Endothelial cell of umbilical vein (primary cell): ENCODE results near the gene RPLP2. TPM values are rescaled to one million over a fixed set of nuclear protein-coding genes. Genes with fewer than 3 reads are reported as not detected.

Experiments used
- BruUV-seq: library from RNA; stranded (reverse); fragments of 400-500 nt; replicated peaks from 2 replicates; lab custom pipeline; 2021; lab: Mats Ljungman, UMichigan
- CTCF ChIA-PET: fragments of 300-600, 350-600 bp; sonication (Branson Sonifier 250); formaldehyde crosslinking; loops from one replicate; lab custom pipeline; 2021; ENCODE audit warnings: antibody characterized with exemption, inconsistent platforms; lab: Charles Lee
- POLR2A ChIA-PET: fragments of 300-600, 350-600 bp; sonication (Branson Sonifier 250); formaldehyde crosslinking; loops from one replicate; lab custom pipeline; 2021; ENCODE audit warnings: antibody characterized with exemption, inconsistent platforms; lab: Charles Lee
- DNase-seq: peaks from one replicate; pipeline ENCODE4 v3.0.0-alpha.2; 2011; ENCODE audit warnings: low read depth, low spot score
- FAIRE-seq: peaks from 2 replicates; lab custom pipeline; 2011; peaks lifted over from hg19 to GRCh38; lab: Jason Lieb, UNC
- H2AFZ ChIP-seq: 2 replicates; pipeline ENCODE4 v1.6.0; 2012; ENCODE audit warnings: low read depth, low read length, control low read depth, inconsistent platforms
- H3K27ac ChIP-seq: 2 replicates; pipeline ENCODE4 v1.5.1; 2011; ENCODE audit warnings: low read depth, mild to moderate bottlenecking, control low read depth, low read length, moderate library complexity; ENCODE audit not compliant: insufficient read depth
- H3K27me3 ChIP-seq, 2 experiments: 2 replicates each; pipeline versions ENCODE4 v1.6.0 to v1.6.1; 2011; ENCODE audit warnings: low read length in 2 of 2, mixed read lengths in 1 of 2; ENCODE audit not compliant: control insufficient read depth in 2 of 2, insufficient read depth in 2 of 2
- H3K36me3 ChIP-seq, 2 experiments: 2 replicates in 1 of 2; 3 replicates in 1 of 2; pipeline ENCODE4 v1.5.1; 2011; ENCODE audit warnings: low read length in 2 of 2, mild to moderate bottlenecking in 1 of 2, moderate library complexity in 1 of 2; ENCODE audit not compliant: control insufficient read depth in 2 of 2, insufficient read depth in 2 of 2; ENCODE audit errors: extremely low read depth in 1 of 2
- H3K4me1 ChIP-seq: 3 replicates; pipeline ENCODE4 v1.5.1; 2011; ENCODE audit warnings: mild to moderate bottlenecking, low read length; ENCODE audit not compliant: control insufficient read depth, insufficient read depth; ENCODE audit errors: extremely low read depth
- H3K4me2 ChIP-seq: 2 replicates; pipeline ENCODE4 v1.6.1; 2011; ENCODE audit warnings: low read length, control low read depth, mixed read lengths; ENCODE audit not compliant: insufficient read depth
- H3K4me3 ChIP-seq, 3 experiments: fragments of 200-600 bp in 1 of 3; sonication (generic), shearing (Covaris generic) in 1 of 3; replicated peaks in 1 of 3; 2 replicates each; pipeline ENCODE4 v1.5.1; 2011 to 2016; ENCODE audit warnings: control low read depth in 3 of 3, low read length in 3 of 3, mild to moderate bottlenecking in 2 of 3, inconsistent platforms in 1 of 3, low read depth in 1 of 3, moderate library complexity in 1 of 3; ENCODE audit not compliant: insufficient read depth in 1 of 3
- H3K79me2 ChIP-seq: 2 replicates; pipeline ENCODE4 v1.6.0; 2012; ENCODE audit warnings: low read length, inconsistent platforms; ENCODE audit not compliant: control insufficient read depth, insufficient read depth
- H3K9ac ChIP-seq: replicated peaks from 2 replicates; pipeline ENCODE3; 2011; ENCODE audit warnings: low read length, control low read depth; ENCODE audit not compliant: insufficient read depth; ENCODE audit errors: extremely low read depth
- H3K9me1 ChIP-seq: replicated peaks from 3 replicates; pipeline ENCODE4 v1.6.0; 2011; ENCODE audit warnings: mild to moderate bottlenecking, low read length; ENCODE audit not compliant: control insufficient read depth, insufficient read depth; ENCODE audit errors: extremely low read depth
- H3K9me3 ChIP-seq: replicated peaks from 2 replicates; pipeline ENCODE4 v1.5.1; 2012; ENCODE audit warnings: low read length, inconsistent platforms; ENCODE audit not compliant: control insufficient read depth, insufficient read depth
- H4K20me1 ChIP-seq: replicated peaks from 2 replicates; pipeline ENCODE3; 2011; ENCODE audit warnings: mild to moderate bottlenecking, low read length; ENCODE audit not compliant: control insufficient read depth, insufficient read depth; ENCODE audit errors: extremely low read depth
- CTCF ChIP-seq, 2 donors: IDR thresholded peaks; 1 replicate in 1 of 2; 2 replicates in 1 of 2; pipeline ENCODE4 v1.5.1; 2011; ENCODE audit warnings: low read length in 2 of 2, mild to moderate bottlenecking in 2 of 2, moderate library complexity in 2 of 2, control low read depth in 1 of 2, inconsistent platforms in 1 of 2, low read depth in 1 of 2; ENCODE audit not compliant: insufficient read depth in 1 of 2; ENCODE audit errors: extremely low read depth in 1 of 2
- EZH2 ChIP-seq: IDR thresholded peaks from 2 replicates; pipeline ENCODE4 v1.6.1; 2012; ENCODE audit warnings: borderline replicate concordance, low read depth, mild to moderate bottlenecking, moderate library complexity, low read length, inconsistent platforms; ENCODE audit not compliant: severe bottlenecking
- FOS ChIP-seq: IDR thresholded peaks from 2 replicates; pipeline ENCODE4 v1.6.1; 2011; ENCODE audit warnings: mild to moderate bottlenecking, low read length, moderate library complexity, borderline replicate concordance; ENCODE audit not compliant: insufficient read depth
- GATA2 ChIP-seq: IDR thresholded peaks from 2 replicates; pipeline ENCODE4 v1.7.0; 2011; ENCODE audit warnings: low read depth, mild to moderate bottlenecking, moderate library complexity, mixed read lengths, low read length; ENCODE audit not compliant: insufficient read length, insufficient read depth
- JUN ChIP-seq: IDR thresholded peaks from 2 replicates; pipeline ENCODE4 v1.6.1; 2011; ENCODE audit warnings: borderline replicate concordance, low read depth; ENCODE audit not compliant: insufficient read length, insufficient read depth
- MAX ChIP-seq: IDR thresholded peaks from 2 replicates; pipeline ENCODE4 v1.6.1; 2011; ENCODE audit not compliant: insufficient read depth, insufficient read length
- MYC ChIP-seq: IDR thresholded peaks from one replicate; pipeline ENCODE4 v1.6.1; 2011; ENCODE audit warnings: mild to moderate bottlenecking, low read depth, low read length
- POLR2A ChIP-seq: IDR thresholded peaks from 2 replicates; pipeline ENCODE4 v1.6.1; 2012; ENCODE audit warnings: low read depth, mild to moderate bottlenecking, control low read depth, low read length
- POLR2AphosphoS5 ChIP-seq: IDR thresholded peaks from 2 replicates; pipeline ENCODE4 v1.6.1; 2012; ENCODE audit warnings: low read depth, mild to moderate bottlenecking, control low read depth, low read length, moderate library complexity; ENCODE audit not compliant: insufficient read depth
- dilution Hi-C: fragments of 300-500 bp; cut with MboI; formaldehyde crosslinking; loops from one replicate; pipeline ENCODE4 v1.15.0; 2019; ENCODE audit warnings: low sequenced_read_pairs; ENCODE audit not compliant: extremely low pct_ligation_motif_present
- intact Hi-C: fragments of 100-400 bp; cut with micrococcal nuclease; formaldehyde crosslinking; loops from one replicate; pipeline ENCODE4 v1.10.0; 2022
- polyA plus RNA-seq, 4 experiments: library from polyadenylated mRNA; depleted of rRNA in 3 of 4; stranded (reverse) in 3 of 4; unstranded in 1 of 4; fragments of >200 nt; gene quantifications; 2 replicates each; pipeline versions ENCODE4 v1.2.1 to v1.2.3, GENCODE V29; 2011 to 2012; ENCODE audit warnings: missing spikeins in 1 of 4
- total RNA-seq: library from RNA; stranded (reverse); gene quantifications from 2 replicates; pipeline ENCODE4 v1.2.3, GENCODE V29; 2021

Gene RPLP2
- total and polyA plus RNA-seq, 2 donors (not counting 3 experiments of a cell fraction or from before 2014, with no cell fraction given), result 1,579 to 1,739 TPM

- no peak overlapping the region for H3K27ac ChIP-seq
- H4K20me1 ChIP-seq, result no peaks in the 10 kb centered on the region
- ChIA-PET CTCF (no interaction called here), POLR2A (no interaction called here)
- TF ChIP-seq JUN, result no peak
- TF ChIP-seq MYC, result no peak
- TF ChIP-seq GATA2, result no peak
- no peak for TF ChIP-seq CTCF (IDR thresholded peaks at IDR 0.05; ENCODE audit: extremely low read depth in 1 of 2, insufficient read depth in 1 of 2, low read depth in 1 of 2, low read length in 2 of 2)
- no peak for TF ChIP-seq MAX
- no peak for TF ChIP-seq POLR2A
- TF ChIP-seq EZH2, result no peak
- TF ChIP-seq FOS, result no peak
- no peak for TF ChIP-seq POLR2AphosphoS5
- peaks cover 4 to 17% of the 10 kb centered on the region in 2 experiments for H3K36me3 ChIP-seq
- FAIRE-seq (no peak), DNase-seq (no peak)
- BruUV-seq, result TSS peak; percentile 14
- H3K79me2 ChIP-seq, result peaks cover 19% of the 10 kb centered on the region
- dilution Hi-C loops (no loop called here), intact Hi-C loops (no loop called here)
- no peak overlapping the region for H3K4me3 ChIP-seq
- peaks cover 37% of the 10 kb centered on the region for H3K4me1 ChIP-seq
- H3K27me3 ChIP-seq, result no peaks in the 10 kb centered on the region
- no peak overlapping the region for H2AFZ ChIP-seq
- H3K9me3 ChIP-seq, result no peaks in the 10 kb centered on the region
- H3K9me1 ChIP-seq, result no peaks in the 10 kb centered on the region
- no peak overlapping the region for H3K9ac ChIP-seq
- H3K4me2 ChIP-seq, result no peak overlapping the region
Measured at GRCh38 chr11:824292-824880, 14.6 kb downstream of the RPLP2 start.
